SK-N-SH treated with all-trans-retinoic acid at 6 μM for 48 hours (cell line): Measurements from ENCODE around the gene OTOF.

ENCODE experiments used
- ATAC-seq: fragments of 200-7000 bp; cut with Tn5 transposase; 3 replicates; pipeline ENCODE4 v1.9.1; 2020; ENCODE audit warnings: mild to moderate bottlenecking, moderate library complexity
- ARNTL ChIP-seq: fragments of 450-650 bp; formaldehyde crosslinking; IDR thresholded peaks from 2 replicates; pipeline ENCODE4 v1.5.0; 2020; ENCODE audit warnings: low read depth, mild to moderate bottlenecking, moderate library complexity, borderline replicate concordance
- BACH2 ChIP-seq: fragments of 250-450 bp; sonication (Bioruptor Pico); IDR thresholded peaks from 2 replicates; pipeline ENCODE4 v1.9.0; 2021; ENCODE audit warnings: mild to moderate bottlenecking, borderline replicate concordance
- CREB5 ChIP-seq: fragments of 250-450 bp; sonication (Bioruptor Pico); IDR thresholded peaks from 2 replicates; pipeline ENCODE4 v1.5.1; 2020; ENCODE audit warnings: low read depth, mild to moderate bottlenecking, moderate library complexity
- CSDC2 ChIP-seq: fragments of 250-450 bp; sonication (Bioruptor Pico); IDR thresholded peaks from 2 replicates; pipeline ENCODE4 v1.5.0; 2020; ENCODE audit warnings: mild to moderate bottlenecking, moderate library complexity
- CSRNP3 ChIP-seq: fragments of 250-450 bp; sonication (Bioruptor Pico); IDR thresholded peaks from 2 replicates; pipeline ENCODE4 v1.5.1; 2021; ENCODE audit warnings: mild to moderate bottlenecking, moderate library complexity
- ESRRG ChIP-seq: fragments of 250-450 bp; sonication (Bioruptor Pico); IDR thresholded peaks from 2 replicates; pipeline ENCODE4 v1.6.1; 2021; ENCODE audit warnings: mild to moderate bottlenecking
- ISL1 ChIP-seq: fragments of 250-450 bp; sonication (Bioruptor Pico); IDR thresholded peaks from 2 replicates; pipeline ENCODE4 v2.1.2; 2022; ENCODE audit warnings: mild to moderate bottlenecking, moderate library complexity
- OSR1 ChIP-seq: fragments of 250-450 bp; sonication (Bioruptor Pico); IDR thresholded peaks from 2 replicates; pipeline ENCODE4 v1.8.0; 2022; ENCODE audit warnings: moderate library complexity, mild to moderate bottlenecking, inconsistent platforms
- PATZ1 ChIP-seq: fragments of 250-450 bp; sonication (Bioruptor Pico); IDR thresholded peaks from 2 replicates; pipeline ENCODE4 v1.8.0; 2020; ENCODE audit warnings: mild to moderate bottlenecking, moderate library complexity, borderline replicate concordance
- POU6F1 ChIP-seq: fragments of 250-450 bp; sonication (Bioruptor Pico); IDR thresholded peaks from 2 replicates; pipeline ENCODE4 v1.8.0; 2021; ENCODE audit warnings: low read depth, mild to moderate bottlenecking, moderate library complexity, borderline replicate concordance
- PPARA ChIP-seq: fragments of 250-450 bp; sonication (Bioruptor Pico); IDR thresholded peaks from 2 replicates; pipeline ENCODE4 v1.5.0; 2020; ENCODE audit warnings: mild to moderate bottlenecking, borderline replicate concordance
- RARB ChIP-seq: fragments of 250-450 bp; sonication (Bioruptor Pico); IDR thresholded peaks from 2 replicates; pipeline ENCODE4 v1.8.0; 2021; ENCODE audit warnings: mild to moderate bottlenecking, moderate library complexity
- TCF4 ChIP-seq: fragments of 250-450 bp; sonication (Bioruptor Pico); IDR thresholded peaks from 2 replicates; pipeline ENCODE4 v1.8.0; 2021; ENCODE audit warnings: mild to moderate bottlenecking, moderate library complexity, borderline replicate concordance
- TOX ChIP-seq: fragments of 250-450 bp; sonication (Bioruptor Pico); IDR thresholded peaks from 2 replicates; pipeline ENCODE4 v1.8.0; 2021; ENCODE audit warnings: mild to moderate bottlenecking, moderate library complexity, borderline replicate concordance
- TSHZ2 ChIP-seq: fragments of 250-450 bp; sonication (Bioruptor Pico); IDR thresholded peaks from 2 replicates; pipeline ENCODE4 v1.5.0; 2020; ENCODE audit warnings: mild to moderate bottlenecking, moderate library complexity
- ZC3H10 ChIP-seq: fragments of 250-450 bp; sonication (Bioruptor Pico); IDR thresholded peaks from 2 replicates; pipeline ENCODE4 v1.5.1; 2021; ENCODE audit warnings: mild to moderate bottlenecking, moderate library complexity
- ZFP3 ChIP-seq: fragments of 250-450 bp; sonication (Bioruptor Pico); IDR thresholded peaks from 2 replicates; pipeline ENCODE4 v1.5.0; 2020; ENCODE audit warnings: mild to moderate bottlenecking, moderate library complexity
- ZFP30 ChIP-seq: fragments of 450-650 bp; formaldehyde crosslinking; IDR thresholded peaks from 2 replicates; pipeline ENCODE4 v1.5.0; 2022; ENCODE audit warnings: mild to moderate bottlenecking, moderate library complexity
- ZNF565 ChIP-seq: fragments of 450-650 bp; formaldehyde crosslinking; conservative IDR thresholded peaks from 2 replicates; pipeline ENCODE4 v1.5.0; 2020; ENCODE audit warnings: low read depth, mild to moderate bottlenecking, moderate library complexity
- ZNF70 ChIP-seq: fragments of 450-650 bp; formaldehyde crosslinking; IDR thresholded peaks from 2 replicates; pipeline ENCODE4 v1.5.0; 2020; ENCODE audit warnings: mild to moderate bottlenecking, moderate library complexity
- ZNF8 ChIP-seq: fragments of 450-650 bp; formaldehyde crosslinking; IDR thresholded peaks from 2 replicates; pipeline ENCODE4 v1.5.0; 2020; ENCODE audit warnings: mild to moderate bottlenecking, moderate library complexity

The OTOF gene

GRCh38 chr2:26478366-26478765 is 442 bp upstream of the OTOF start:
- ATAC-seq, result no peak
- no peak for TF ChIP-seq TOX (CRISPR knock-in tag)
- no peak for TF ChIP-seq PPARA (CRISPR knock-in tag)
- no peak for TF ChIP-seq ZFP30 (CRISPR knock-in tag)
- no peak for TF ChIP-seq BACH2 (CRISPR knock-in tag)
- TF ChIP-seq OSR1 (CRISPR knock-in tag), result no peak
- TF ChIP-seq ZNF8, result no peak
- TF ChIP-seq CSDC2 (CRISPR knock-in tag), result no peak
- no peak for TF ChIP-seq POU6F1
- TF ChIP-seq ESRRG (CRISPR knock-in tag), result no peak
- TF ChIP-seq PATZ1 (CRISPR knock-in tag), result no peak
- no peak for TF ChIP-seq ZC3H10 (CRISPR knock-in tag)

GRCh38 chr2:26477126-26477910 is 606 bp downstream of the OTOF start:
- ATAC-seq, result no peak
- no peak for TF ChIP-seq CSRNP3
- no peak for TF ChIP-seq ZFP3 (CRISPR knock-in tag)
- TF ChIP-seq PPARA (CRISPR knock-in tag), result no peak
- no peak for TF ChIP-seq TCF4 (CRISPR knock-in tag)
- no peak for TF ChIP-seq RARB (CRISPR knock-in tag)
- TF ChIP-seq ZNF8, result no peak
- no peak for TF ChIP-seq PATZ1 (CRISPR knock-in tag)
- TF ChIP-seq BACH2 (CRISPR knock-in tag), result no peak
- TF ChIP-seq ZNF70, result no peak
- TF ChIP-seq ZC3H10 (CRISPR knock-in tag), result no peak
- TF ChIP-seq ARNTL (CRISPR knock-in tag), result no peak
- no peak for TF ChIP-seq ZFP30 (CRISPR knock-in tag)
- TF ChIP-seq POU6F1, result no peak
- TF ChIP-seq CREB5, result no peak
- TF ChIP-seq ISL1 (CRISPR knock-in tag), result no peak
- TF ChIP-seq ESRRG (CRISPR knock-in tag), result no peak
- TF ChIP-seq ZNF565 (CRISPR knock-in tag), result no peak
- no peak for TF ChIP-seq OSR1 (CRISPR knock-in tag)
- no peak for TF ChIP-seq TSHZ2 (CRISPR knock-in tag)
